GM21529 (cell line): Measurements from ENCODE around the gene ZNF800.
A peak's percentile ranks its signal among the peaks of the same experiment; 100 is the strongest.
"Not testable (repeated sequence)": the region's sequence is repeated elsewhere in the genome, so short reads cannot be mapped to it uniquely, and the experiment has no call there.

Source experiments
- ATAC-seq: cut with Tn5 transposase; IDR thresholded peaks from one replicate; pipeline ENCODE4 v1.9.1; 2021; ENCODE audit not compliant: unreplicated experiment

ZNF800 gene, protein sequence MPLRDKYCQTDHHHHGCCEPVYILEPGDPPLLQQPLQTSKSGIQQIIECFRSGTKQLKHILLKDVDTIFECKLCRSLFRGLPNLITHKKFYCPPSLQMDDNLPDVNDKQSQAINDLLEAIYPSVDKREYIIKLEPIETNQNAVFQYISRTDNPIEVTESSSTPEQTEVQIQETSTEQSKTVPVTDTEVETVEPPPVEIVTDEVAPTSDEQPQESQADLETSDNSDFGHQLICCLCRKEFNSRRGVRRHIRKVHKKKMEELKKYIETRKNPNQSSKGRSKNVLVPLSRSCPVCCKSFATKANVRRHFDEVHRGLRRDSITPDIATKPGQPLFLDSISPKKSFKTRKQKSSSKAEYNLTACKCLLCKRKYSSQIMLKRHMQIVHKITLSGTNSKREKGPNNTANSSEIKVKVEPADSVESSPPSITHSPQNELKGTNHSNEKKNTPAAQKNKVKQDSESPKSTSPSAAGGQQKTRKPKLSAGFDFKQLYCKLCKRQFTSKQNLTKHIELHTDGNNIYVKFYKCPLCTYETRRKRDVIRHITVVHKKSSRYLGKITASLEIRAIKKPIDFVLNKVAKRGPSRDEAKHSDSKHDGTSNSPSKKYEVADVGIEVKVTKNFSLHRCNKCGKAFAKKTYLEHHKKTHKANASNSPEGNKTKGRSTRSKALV

DNA sequence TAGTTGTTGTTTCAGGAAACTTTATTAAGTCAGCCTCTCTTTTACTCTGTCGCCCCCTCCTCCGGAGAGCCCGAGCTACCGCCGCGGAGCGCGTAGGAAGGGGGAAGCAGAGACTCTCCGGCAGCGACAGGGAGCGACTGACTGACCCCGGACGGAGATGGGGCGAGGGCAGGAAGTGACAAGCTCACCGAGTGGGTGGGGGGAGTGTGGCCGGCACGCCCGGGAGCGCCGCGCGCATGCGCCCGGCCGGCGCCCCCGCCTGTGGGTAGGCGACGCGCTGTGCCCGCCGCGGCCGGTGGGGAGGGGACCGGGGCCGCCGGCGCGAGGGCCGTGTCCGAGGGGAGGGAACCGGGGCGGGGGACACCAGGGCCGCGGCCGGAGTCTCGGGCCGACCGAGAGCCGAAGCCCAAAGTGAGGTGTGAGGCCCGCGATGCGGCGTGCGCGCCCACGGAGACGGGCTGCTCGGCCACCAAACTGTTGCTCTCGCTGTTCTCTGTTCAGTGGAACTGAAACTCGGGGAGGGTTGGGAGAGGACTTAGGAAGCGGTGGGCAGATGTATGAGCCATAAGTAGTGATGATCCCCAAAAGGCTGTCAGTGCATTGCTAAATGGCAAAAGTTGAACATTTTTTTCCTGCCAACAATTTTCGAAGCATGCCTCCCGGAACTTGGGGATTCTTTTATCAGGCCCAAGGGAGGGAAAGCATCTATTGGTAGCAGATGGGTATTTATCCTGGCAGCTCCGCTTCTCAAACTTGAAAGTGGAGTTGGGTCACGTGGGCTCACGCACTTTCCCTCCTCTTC is at the start of gene ZNF800:
Gene ZNF800, minus strand, starts transcription at position 143 of the 802 bp plus-strand sequence. CDS start 1,151 bp downstream, outside the sequence.
- ATAC-seq: peak; percentile 79

GRCh38 chr7:127440206-127440605 is 47.7 kb upstream of the ZNF800 start:
- no peak for ATAC-seq

DNA sequence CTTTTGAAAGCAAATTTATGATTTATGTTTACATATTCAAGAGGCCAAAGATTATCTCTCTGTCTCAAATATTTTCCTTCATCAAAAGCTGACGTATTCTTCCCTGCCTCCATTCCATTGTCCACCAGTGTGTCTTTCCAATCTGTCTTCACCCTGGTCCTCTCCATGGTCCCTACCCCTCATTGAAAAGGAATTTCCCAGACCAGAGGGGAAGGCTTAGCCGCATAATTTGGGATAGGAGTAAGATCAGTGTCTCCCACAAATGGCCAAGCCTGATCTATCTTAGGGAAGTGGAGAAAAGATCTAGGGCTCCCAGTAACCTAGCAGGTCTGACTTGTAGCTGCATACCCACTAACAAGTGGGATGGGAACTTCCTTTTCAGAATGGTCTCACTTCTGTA is 46.3 kb upstream of the ZNF800 start:
- ATAC-seq: no peak

DNA sequence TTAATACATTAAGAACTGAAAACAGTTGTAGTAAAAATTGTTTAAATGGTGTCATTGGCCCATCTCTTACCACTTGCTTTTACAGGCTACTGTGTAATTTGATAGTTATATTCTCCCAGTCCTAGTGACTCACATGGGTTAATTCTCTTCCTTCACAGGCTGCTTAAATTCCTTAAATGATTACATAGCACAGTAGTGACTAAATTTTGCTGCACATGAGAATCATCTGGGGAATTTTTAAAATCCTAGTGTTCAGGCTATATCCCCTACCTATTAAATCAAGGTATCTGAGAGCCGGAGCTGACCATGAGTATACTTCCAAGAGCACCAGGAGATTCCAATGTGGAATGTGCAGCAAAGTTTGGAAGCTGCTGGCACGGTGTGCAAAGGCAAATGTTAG is 45.3 kb upstream of the ZNF800 start:
- ATAC-seq: no peak

DNA sequence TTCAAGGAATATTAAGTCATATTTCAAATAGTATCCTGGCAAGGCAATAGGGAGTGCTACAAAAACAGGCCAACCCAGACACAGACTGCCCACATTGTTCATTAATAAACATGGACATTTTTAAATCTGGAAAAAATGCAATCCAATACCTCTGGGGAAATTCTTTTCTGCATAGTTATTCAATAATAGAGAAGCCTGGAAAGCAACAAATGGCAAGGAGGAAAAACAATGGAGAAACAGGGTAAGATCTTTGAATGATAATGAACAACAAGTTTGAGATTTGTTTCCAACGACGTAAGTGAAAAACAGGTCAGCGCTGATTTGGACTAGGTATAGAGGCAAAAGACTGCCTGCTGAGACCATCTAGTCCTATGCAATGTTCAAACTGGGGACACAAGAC is 44.7 kb upstream of the ZNF800 start:
- no peak for ATAC-seq

GRCh38 chr7:127429281-127429680 is 36.8 kb upstream of the ZNF800 start:
- ATAC-seq: not testable (repeated sequence)

GRCh38 chr7:127419196-127419595 is 26.7 kb upstream of the ZNF800 start:
- ATAC-seq: no peak

DNA sequence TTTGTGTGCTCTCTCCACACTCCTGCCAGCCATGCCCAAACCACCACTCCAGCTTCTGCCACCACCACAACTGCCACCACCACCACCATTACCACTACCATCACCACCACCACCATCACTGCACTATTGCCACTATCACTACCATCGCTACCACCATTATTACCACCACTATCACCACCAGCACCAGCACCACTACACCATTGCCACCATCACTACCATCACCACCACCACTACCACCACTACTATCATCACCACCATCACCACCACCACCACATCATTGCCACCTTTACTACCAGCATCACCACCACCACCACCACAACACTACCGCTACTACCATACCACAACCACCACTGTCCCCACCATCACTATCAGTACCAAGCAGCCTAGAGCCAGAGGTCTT is 26.0 kb upstream of the ZNF800 start:
- ATAC-seq: no peak

GRCh38 chr7:127417346-127417745 is 24.8 kb upstream of the ZNF800 start:
- ATAC-seq: peak; percentile 82

- no peak for ATAC-seq
Measured at GRCh38 chr7:127415060-127415742, 22.7 kb upstream of the ZNF800 start.

DNA sequence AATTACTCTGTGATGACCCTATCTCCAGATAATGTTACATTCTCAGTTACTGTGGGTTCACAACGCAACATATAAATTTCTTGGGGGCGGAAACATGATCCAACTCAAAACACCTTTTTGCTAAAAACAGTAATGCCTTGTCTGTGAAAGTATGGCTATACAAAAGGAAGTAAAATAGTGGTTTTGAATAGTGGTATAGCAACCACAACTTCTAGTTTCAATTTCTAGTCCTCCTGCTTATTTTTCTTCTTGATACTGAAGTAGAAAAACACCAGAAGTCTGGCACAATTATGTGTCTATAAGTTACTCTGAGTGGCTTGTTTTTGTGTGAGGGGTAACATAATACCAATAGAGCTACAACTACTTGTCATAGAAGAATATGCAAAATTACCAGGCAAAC is 21.5 kb upstream of the ZNF800 start:
- peak; percentile 59 for ATAC-seq

GRCh38 chr7:127413326-127413725 is 20.8 kb upstream of the ZNF800 start:
- no peak for ATAC-seq

DNA sequence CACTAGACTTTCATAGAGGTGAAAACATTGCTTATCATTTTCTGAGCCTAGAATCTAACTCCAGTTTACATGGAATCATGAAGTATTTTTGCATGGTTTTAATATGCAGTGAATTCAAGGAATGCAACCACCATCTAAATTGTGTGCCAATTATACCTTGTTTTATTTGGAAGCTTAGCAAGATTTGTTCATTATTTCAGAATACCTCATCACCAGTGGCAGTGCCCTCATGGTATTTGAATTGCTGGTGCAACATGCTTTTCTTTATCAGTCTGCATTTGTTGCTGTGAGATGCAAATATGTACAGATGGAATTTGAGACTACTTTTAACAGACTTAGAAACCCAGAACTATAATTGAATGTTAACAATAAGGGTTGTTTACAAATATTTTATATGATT is 18.7 kb upstream of the ZNF800 start:
- ATAC-seq: no peak

DNA sequence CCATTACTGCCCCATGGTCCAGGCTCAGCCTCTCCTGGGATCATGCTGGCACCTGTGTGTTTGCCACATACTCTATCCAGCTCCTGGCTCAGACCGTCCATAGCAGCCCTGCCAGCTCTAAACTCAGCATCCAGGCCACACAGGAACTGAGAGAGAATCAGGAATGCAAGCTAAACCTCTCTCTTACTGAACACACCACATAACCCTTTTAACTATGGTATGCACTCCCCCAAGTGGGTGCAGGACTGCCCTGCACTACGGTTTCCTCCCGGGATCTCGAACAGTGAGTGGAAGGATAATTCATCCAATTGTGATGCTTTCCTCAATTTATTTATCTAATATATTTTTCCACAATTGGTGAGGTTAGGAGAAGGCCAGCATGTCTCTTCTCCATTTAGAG is 17.1 kb upstream of the ZNF800 start:
- ATAC-seq: no peak

DNA sequence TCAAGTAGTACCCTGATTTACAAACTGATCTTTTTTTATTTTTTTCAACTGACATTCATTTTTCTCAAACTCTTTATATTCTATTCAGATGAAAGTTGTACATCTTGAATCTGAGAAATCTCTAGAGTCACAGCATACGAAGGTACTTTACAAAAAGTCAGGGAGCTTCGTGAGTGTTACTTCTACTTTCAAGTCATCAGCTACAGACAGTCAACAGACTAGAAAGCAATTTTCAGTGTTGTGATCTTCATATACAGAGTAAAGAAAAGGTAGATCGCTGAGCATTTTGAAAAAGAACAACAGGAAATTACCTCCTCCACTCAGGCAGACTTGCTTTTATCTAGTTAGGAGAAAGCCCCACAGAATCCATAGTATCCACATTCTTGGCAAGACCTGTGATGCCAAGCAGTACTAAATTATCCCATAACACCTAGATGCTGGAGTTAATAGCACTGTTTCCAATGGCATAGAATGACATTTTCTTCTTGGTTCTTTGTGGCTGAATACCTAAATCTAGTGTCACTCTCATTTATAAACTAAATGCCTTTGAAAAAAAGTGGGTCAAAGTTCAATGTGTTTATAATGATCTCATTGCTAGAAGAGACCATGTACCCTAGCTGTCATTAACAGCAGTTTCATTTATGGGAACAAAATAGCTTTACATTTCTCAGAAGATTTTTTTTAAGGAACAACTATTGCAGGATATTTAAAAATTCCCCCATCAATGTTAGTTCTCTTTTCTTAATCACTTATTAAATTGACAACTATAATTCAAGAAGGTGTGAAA is 12.0 kb upstream of the ZNF800 start:
- peak; percentile 74 for ATAC-seq

DNA sequence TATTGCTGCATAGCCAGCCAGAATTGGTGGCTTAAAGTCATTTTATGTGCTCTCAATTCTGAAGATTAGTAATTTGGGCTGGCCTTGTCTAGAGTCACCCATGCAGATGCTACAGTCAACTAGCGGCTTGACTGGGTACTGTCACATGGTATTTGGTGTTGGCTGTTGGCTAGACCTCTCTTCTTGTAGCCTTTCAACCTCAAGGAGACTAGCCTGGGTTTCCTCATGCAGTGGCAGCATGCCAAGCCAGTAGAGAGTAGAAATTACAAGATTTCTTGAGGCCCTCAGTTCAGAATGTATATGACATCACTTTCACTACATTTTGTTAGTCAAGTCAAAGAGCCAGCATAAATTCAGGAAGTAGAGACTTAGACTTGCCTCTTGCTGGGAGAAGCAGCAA is 3.7 kb upstream of the ZNF800 start:
- peak; percentile 42 for ATAC-seq

DNA sequence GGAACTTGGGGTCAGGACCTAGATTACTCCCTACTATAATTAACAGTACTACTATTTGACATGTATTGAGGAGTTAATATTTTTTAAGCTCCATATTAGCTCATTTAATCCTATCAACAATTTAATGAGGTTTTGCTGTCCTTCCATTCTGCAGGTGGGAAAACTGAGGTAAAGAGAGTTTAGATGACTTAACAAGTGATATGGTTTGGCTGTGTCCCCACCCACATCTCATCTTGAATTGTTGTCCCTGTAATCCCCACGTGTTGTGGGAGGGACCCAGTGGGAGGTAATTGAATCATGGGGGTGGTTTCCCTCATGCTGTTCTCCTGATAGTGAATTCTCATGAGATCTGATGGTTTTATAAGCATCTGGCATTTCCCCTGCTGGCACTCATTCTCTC is 2.6 kb upstream of the ZNF800 start:
- ATAC-seq: not testable (repeated sequence)

DNA sequence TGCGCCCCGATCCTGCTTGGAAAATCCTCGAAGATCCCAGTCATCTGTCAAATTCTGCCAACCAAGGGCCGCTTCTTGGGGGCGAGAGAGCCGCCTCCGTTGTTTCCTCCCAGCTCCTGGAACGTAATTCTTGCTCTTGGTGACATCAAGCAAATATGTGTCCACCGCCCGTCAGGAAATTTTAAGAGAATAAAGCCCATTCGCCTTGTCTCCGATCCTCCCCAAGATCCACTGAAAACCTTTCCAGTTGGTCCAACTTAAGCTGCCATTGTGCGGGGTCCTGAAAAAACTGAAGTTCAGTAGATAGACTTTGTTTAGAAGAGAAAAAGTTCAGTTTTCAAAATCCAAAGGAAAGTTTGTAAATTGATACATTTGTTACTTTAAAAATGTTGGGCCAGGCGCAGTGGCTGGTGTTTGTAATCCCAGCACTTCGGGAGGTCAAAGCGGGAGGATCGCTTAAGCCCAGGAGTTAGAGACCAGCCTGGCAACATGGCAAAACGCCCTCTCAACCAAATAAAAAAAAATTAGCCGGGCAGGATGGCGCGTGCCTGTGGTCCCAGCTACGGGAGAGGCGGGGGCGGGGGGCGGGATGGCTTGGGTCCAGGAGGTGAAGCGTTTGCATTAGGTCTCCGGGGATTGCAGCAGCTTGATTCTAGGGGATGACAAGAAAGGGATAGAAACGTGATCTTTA is 1.0 kb upstream of the ZNF800 start:
- no peak for ATAC-seq

GRCh38 chr7:127392182-127392565 is 334 bp downstream of the ZNF800 start:
- peak; percentile 33 for ATAC-seq
